ENCODE measurements around the gene RPN2.
A peak's percentile ranks its signal among the peaks of the same experiment; 100 is the strongest.

RPN2 gene

GRCh38 chr20:37228656-37229055 is 49.5 kb downstream of the RPN2 start:
- Histone ChIP-seq H3K4me1 (ENCODE audit: control insufficient read depth in 2 of 2, insufficient read depth in 2 of 2, low read length in 2 of 2) (peaks cover 0 to 5% of the 10 kb centered on the region in 2 donors), H3K4me3 (ENCODE audit: low read length in 2 of 2) (no peak overlapping the region), H3K27me3 (ENCODE audit: control insufficient read depth in 2 of 2, insufficient read depth in 2 of 2, low read length in 2 of 2) (no peaks in the 10 kb centered on the region), H3K36me3 (ENCODE audit: control insufficient read depth in 2 of 2, insufficient read depth in 2 of 2, low read length in 2 of 2) (peaks cover 94 to 96% of the 10 kb centered on the region in 2 donors), H3K27ac (ENCODE audit: low read depth in 2 of 2, low read length in 2 of 2) (no peak overlapping the region), H3K9me3 (ENCODE audit: control insufficient read depth in 2 of 2, low read length in 2 of 2) (no peaks in the 10 kb centered on the region), H3K9ac (ENCODE audit: low read depth in 1 of 2, low read length in 2 of 2) (no peak overlapping the region)

GRCh38 chr20:37229357-37229756 is 50.2 kb downstream of the RPN2 start:
- H3K4me1 ChIP-seq (ENCODE audit: control insufficient read depth in 2 of 2, insufficient read depth in 2 of 2, low read length in 2 of 2), result peaks cover 0 to 5% of the 10 kb centered on the region in 2 donors
- H3K27me3 ChIP-seq (ENCODE audit: control insufficient read depth in 2 of 2, insufficient read depth in 2 of 2, low read length in 2 of 2), result no peaks in the 10 kb centered on the region
- H3K27ac ChIP-seq (ENCODE audit: low read depth in 2 of 2, low read length in 2 of 2), result no peak overlapping the region
- H3K36me3 ChIP-seq (ENCODE audit: control insufficient read depth in 2 of 2, insufficient read depth in 2 of 2, low read length in 2 of 2), result peaks cover 94 to 96% of the 10 kb centered on the region in 2 donors
- H3K4me3 ChIP-seq (ENCODE audit: low read length in 2 of 2), result no peak overlapping the region
- no peak overlapping the region for H3K9ac ChIP-seq (ENCODE audit: low read depth in 1 of 2, low read length in 2 of 2)
- no peaks in the 10 kb centered on the region for H3K9me3 ChIP-seq (ENCODE audit: control insufficient read depth in 2 of 2, low read length in 2 of 2)

GRCh38 chr20:37230200-37230599 is 51.1 kb downstream of the RPN2 start:
- Histone ChIP-seq H3K27me3 (ENCODE audit: control insufficient read depth in 2 of 2, insufficient read depth in 2 of 2, low read length in 2 of 2) (no peaks in the 10 kb centered on the region), H3K4me3 (ENCODE audit: low read length in 2 of 2) (no peak overlapping the region), H3K9ac (ENCODE audit: low read depth in 1 of 2, low read length in 2 of 2) (no peak overlapping the region), H3K4me1 (ENCODE audit: control insufficient read depth in 2 of 2, insufficient read depth in 2 of 2, low read length in 2 of 2) (peaks cover 0 to 5% of the 10 kb centered on the region in 2 donors), H3K36me3 (ENCODE audit: control insufficient read depth in 2 of 2, insufficient read depth in 2 of 2, low read length in 2 of 2) (peaks cover 94 to 96% of the 10 kb centered on the region in 2 donors), H3K27ac (ENCODE audit: low read depth in 2 of 2, low read length in 2 of 2) (no peak overlapping the region), H3K9me3 (ENCODE audit: control insufficient read depth in 2 of 2, low read length in 2 of 2) (no peaks in the 10 kb centered on the region)

GRCh38 chr20:37231947-37232630 is 53.0 kb downstream of the RPN2 start:
- no peak overlapping the region for H3K4me3 ChIP-seq (ENCODE audit: low read length in 2 of 2)

GRCh38 chr20:37233548-37234253 is 54.6 kb downstream of the RPN2 start:
- Histone ChIP-seq H3K27me3 (ENCODE audit: control insufficient read depth in 2 of 2, insufficient read depth in 2 of 2, low read length in 2 of 2) (no peaks in the 10 kb centered on the region), H3K4me3 (ENCODE audit: low read length in 2 of 2) (no peak overlapping the region), H3K27ac (ENCODE audit: low read depth in 2 of 2, low read length in 2 of 2) (no peak overlapping the region), H3K36me3 (ENCODE audit: control insufficient read depth in 2 of 2, insufficient read depth in 2 of 2, low read length in 2 of 2) (peaks cover 92 to 93% of the 10 kb centered on the region in 2 donors), H3K4me1 (ENCODE audit: control insufficient read depth in 2 of 2, insufficient read depth in 2 of 2, low read length in 2 of 2) (peaks cover 4 to 6% of the 10 kb centered on the region in 2 donors), H3K9me3 (ENCODE audit: control insufficient read depth in 2 of 2, low read length in 2 of 2) (no peaks in the 10 kb centered on the region), H3K9ac (ENCODE audit: low read depth in 1 of 2, low read length in 2 of 2) (no peak overlapping the region)

More at GRCh38 chr20:37231947-37232630, 53.0 kb downstream of the RPN2 start:
- Histone ChIP-seq H3K27me3 (ENCODE audit: control insufficient read depth in 2 of 2, insufficient read depth in 2 of 2, low read length in 2 of 2) (no peaks in the 10 kb centered on the region), H3K4me1 (ENCODE audit: control insufficient read depth in 2 of 2, insufficient read depth in 2 of 2, low read length in 2 of 2) (peaks cover 0 to 5% of the 10 kb centered on the region in 2 donors), H3K36me3 (ENCODE audit: control insufficient read depth in 2 of 2, insufficient read depth in 2 of 2, low read length in 2 of 2) (peaks cover 94 to 95% of the 10 kb centered on the region in 2 donors), H3K27ac (ENCODE audit: low read depth in 2 of 2, low read length in 2 of 2) (no peak overlapping the region), H3K9me3 (ENCODE audit: control insufficient read depth in 2 of 2, low read length in 2 of 2) (no peaks in the 10 kb centered on the region), H3K9ac (ENCODE audit: low read depth in 1 of 2, low read length in 2 of 2) (no peak overlapping the region)

GRCh38 chr20:37234254-37234581 is 55.1 kb downstream of the RPN2 start:
- Histone ChIP-seq H3K9me3 (ENCODE audit: control insufficient read depth in 2 of 2, low read length in 2 of 2) (no peaks in the 10 kb centered on the region), H3K36me3 (ENCODE audit: control insufficient read depth in 2 of 2, insufficient read depth in 2 of 2, low read length in 2 of 2) (peaks cover 92 to 93% of the 10 kb centered on the region in 2 donors), H3K4me3 (ENCODE audit: low read length in 2 of 2) (no peak overlapping the region), H3K27me3 (ENCODE audit: control insufficient read depth in 2 of 2, insufficient read depth in 2 of 2, low read length in 2 of 2) (no peaks in the 10 kb centered on the region), H3K4me1 (ENCODE audit: control insufficient read depth in 2 of 2, insufficient read depth in 2 of 2, low read length in 2 of 2) (peaks cover 4 to 8% of the 10 kb centered on the region in 2 donors), H3K27ac (ENCODE audit: low read depth in 2 of 2, low read length in 2 of 2) (no peak overlapping the region), H3K9ac (ENCODE audit: low read depth in 1 of 2, low read length in 2 of 2) (no peak overlapping the region)

GRCh38 chr20:37235065-37235464 is 55.9 kb downstream of the RPN2 start:
- no peak overlapping the region for H3K4me3 ChIP-seq (ENCODE audit: low read length in 2 of 2)
- no peaks in the 10 kb centered on the region for H3K9me3 ChIP-seq (ENCODE audit: control insufficient read depth in 2 of 2, low read length in 2 of 2)
- H3K27me3 ChIP-seq (ENCODE audit: control insufficient read depth in 2 of 2, insufficient read depth in 2 of 2, low read length in 2 of 2), result no peaks in the 10 kb centered on the region
- peaks cover 86 to 91% of the 10 kb centered on the region in 2 donors for H3K36me3 ChIP-seq (ENCODE audit: control insufficient read depth in 2 of 2, insufficient read depth in 2 of 2, low read length in 2 of 2)
- H3K4me1 ChIP-seq (ENCODE audit: control insufficient read depth in 2 of 2, insufficient read depth in 2 of 2, low read length in 2 of 2), result peaks cover 4 to 8% of the 10 kb centered on the region in 2 donors
- no peak overlapping the region for H3K9ac ChIP-seq (ENCODE audit: low read depth in 1 of 2, low read length in 2 of 2)
- H3K27ac ChIP-seq (ENCODE audit: low read depth in 2 of 2, low read length in 2 of 2), result no peak overlapping the region

- no peaks in the 10 kb centered on the region for H3K27me3 ChIP-seq (ENCODE audit: control insufficient read depth in 2 of 2, insufficient read depth in 2 of 2, low read length in 2 of 2)
- no peak overlapping the region for H3K9ac ChIP-seq (ENCODE audit: low read depth in 1 of 2, low read length in 2 of 2)
- H3K4me3 ChIP-seq (ENCODE audit: low read length in 2 of 2), result no peak overlapping the region
- H3K4me1 ChIP-seq (ENCODE audit: control insufficient read depth in 2 of 2, insufficient read depth in 2 of 2, low read length in 2 of 2), result peaks cover 4 to 8% of the 10 kb centered on the region in 2 donors
- H3K27ac ChIP-seq (ENCODE audit: low read depth in 2 of 2, low read length in 2 of 2), result no peak overlapping the region
- peaks cover 74 to 92% of the 10 kb centered on the region in 2 donors for H3K36me3 ChIP-seq (ENCODE audit: control insufficient read depth in 2 of 2, insufficient read depth in 2 of 2, low read length in 2 of 2)
- H3K9me3 ChIP-seq (ENCODE audit: control insufficient read depth in 2 of 2, low read length in 2 of 2), result no peaks in the 10 kb centered on the region
Measured at GRCh38 chr20:37236462-37236861, 57.3 kb downstream of the RPN2 start.

- Histone ChIP-seq H3K9ac (ENCODE audit: low read depth in 1 of 2, low read length in 2 of 2) (no peak overlapping the region), H3K4me3 (ENCODE audit: low read length in 2 of 2) (no peak overlapping the region), H3K27me3 (ENCODE audit: control insufficient read depth in 2 of 2, insufficient read depth in 2 of 2, low read length in 2 of 2) (no peaks in the 10 kb centered on the region), H3K4me1 (ENCODE audit: control insufficient read depth in 2 of 2, insufficient read depth in 2 of 2, low read length in 2 of 2) (peaks cover 4 to 8% of the 10 kb centered on the region in 2 donors), H3K27ac (ENCODE audit: low read depth in 2 of 2, low read length in 2 of 2) (no peak overlapping the region), H3K9me3 (ENCODE audit: control insufficient read depth in 2 of 2, low read length in 2 of 2) (no peaks in the 10 kb centered on the region), H3K36me3 (ENCODE audit: control insufficient read depth in 2 of 2, insufficient read depth in 2 of 2, low read length in 2 of 2) (peaks cover 74 to 92% of the 10 kb centered on the region in 2 donors)
Measured at GRCh38 chr20:37237656-37238055, 58.5 kb downstream of the RPN2 start.

- Histone ChIP-seq H3K36me3 (ENCODE audit: control insufficient read depth in 2 of 2, insufficient read depth in 2 of 2, low read length in 2 of 2) (peaks cover 71 to 92% of the 10 kb centered on the region in 2 donors), H3K4me1 (ENCODE audit: control insufficient read depth in 2 of 2, insufficient read depth in 2 of 2, low read length in 2 of 2) (peaks cover 4 to 8% of the 10 kb centered on the region in 2 donors), H3K27me3 (ENCODE audit: control insufficient read depth in 2 of 2, insufficient read depth in 2 of 2, low read length in 2 of 2) (no peaks in the 10 kb centered on the region), H3K9me3 (ENCODE audit: control insufficient read depth in 2 of 2, low read length in 2 of 2) (no peaks in the 10 kb centered on the region), H3K9ac (ENCODE audit: low read depth in 1 of 2, low read length in 2 of 2) (no peak overlapping the region), H3K27ac (ENCODE audit: low read depth in 2 of 2, low read length in 2 of 2) (peak overlapping the region in 1 of 2 donors; percentile 30), H3K4me3 (ENCODE audit: low read length in 2 of 2) (no peak overlapping the region)
Measured at GRCh38 chr20:37238426-37238825, 59.3 kb downstream of the RPN2 start.

Measured in mucosa of rectum (tissue), 2 donors.